Measurements from ENCODE around the gene DOCK6.
"Not testable (repeated sequence)": the region's sequence is repeated elsewhere in the genome, so short reads cannot be mapped to it uniquely, and the experiment has no call there.

Gene DOCK6

DNA sequence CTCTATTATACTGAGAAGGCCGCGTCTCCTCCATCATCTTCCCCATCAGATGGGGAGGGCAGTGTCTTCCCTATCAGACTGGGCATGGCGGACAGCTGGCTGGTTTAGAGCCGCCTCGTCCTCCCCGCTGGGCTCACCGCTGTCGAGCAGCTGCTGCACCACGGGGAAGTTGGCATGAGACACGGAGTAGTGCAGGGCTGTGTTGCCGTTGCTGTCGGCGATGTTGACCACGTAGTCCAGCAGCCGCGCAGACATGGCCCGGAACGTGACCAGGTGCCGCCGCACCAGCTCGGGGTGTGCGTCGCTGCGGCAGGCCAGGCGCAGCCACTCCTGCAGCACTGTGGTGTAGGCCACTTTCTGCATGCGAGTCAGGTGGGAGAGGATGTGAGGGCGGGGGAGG, 88.0 kb downstream of the DOCK6 start:
- no peak for DNase-seq (ENCODE audit: low read depth in 2 of 2)

DNA sequence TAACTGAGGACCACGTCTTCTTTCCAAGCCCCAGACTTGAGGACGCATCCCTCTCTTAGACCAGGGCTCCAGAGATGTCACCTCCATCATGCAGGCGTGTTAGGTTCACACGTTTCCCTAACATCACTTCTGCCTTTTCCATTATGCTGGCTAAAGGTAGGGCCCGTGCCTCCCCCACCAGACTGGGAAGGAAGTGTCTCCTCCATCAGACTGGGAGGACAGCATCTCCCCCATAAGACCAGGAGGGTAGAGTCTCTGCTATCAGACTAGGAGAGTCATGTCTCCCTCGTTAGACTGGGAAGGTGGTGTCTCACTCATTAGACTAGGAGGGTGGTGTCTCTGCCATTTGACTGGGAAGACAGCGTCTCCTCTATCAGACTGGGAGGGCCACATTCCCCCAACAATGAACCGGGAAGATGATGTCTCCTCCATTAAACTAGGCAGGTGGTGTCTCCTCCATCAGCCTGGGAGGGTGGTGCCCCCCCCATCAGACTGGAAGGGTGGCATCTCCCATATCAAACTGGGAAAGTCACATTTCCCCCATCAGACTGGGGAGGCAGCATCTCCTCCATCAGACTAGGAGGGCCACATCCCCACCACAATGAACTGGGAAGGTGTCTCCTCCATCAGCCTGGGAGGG, 88.7 kb downstream of the DOCK6 start:
- DNase-seq (ENCODE audit: low read depth in 2 of 2) = no peak

GRCh38 chr19:11172576-11172975, 89.7 kb downstream of the DOCK6 start:
- DNase-seq (ENCODE audit: low read depth in 2 of 2) = no peak

DNA sequence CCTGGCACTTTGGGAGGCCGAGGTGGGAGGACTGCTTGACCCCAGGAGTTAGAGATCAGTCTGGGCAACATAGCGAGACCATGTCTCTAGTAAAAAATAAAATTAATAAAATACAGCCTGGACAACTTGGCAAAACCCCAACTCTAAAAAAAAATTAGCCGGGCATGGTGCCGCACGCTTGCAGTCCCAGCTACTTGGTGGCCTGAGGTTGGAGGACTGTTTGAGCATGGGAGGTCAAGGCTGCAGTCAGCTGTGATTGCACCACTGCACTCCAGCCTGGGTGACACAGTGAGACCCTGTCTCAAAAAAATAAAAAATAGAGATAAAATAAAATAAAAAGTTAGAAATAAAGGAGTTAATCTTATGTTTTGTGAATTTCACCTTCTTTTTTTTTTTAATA, 91.2 kb downstream of the DOCK6 start:
- DNase-seq (ENCODE audit: low read depth in 2 of 2) = no peak

DNA sequence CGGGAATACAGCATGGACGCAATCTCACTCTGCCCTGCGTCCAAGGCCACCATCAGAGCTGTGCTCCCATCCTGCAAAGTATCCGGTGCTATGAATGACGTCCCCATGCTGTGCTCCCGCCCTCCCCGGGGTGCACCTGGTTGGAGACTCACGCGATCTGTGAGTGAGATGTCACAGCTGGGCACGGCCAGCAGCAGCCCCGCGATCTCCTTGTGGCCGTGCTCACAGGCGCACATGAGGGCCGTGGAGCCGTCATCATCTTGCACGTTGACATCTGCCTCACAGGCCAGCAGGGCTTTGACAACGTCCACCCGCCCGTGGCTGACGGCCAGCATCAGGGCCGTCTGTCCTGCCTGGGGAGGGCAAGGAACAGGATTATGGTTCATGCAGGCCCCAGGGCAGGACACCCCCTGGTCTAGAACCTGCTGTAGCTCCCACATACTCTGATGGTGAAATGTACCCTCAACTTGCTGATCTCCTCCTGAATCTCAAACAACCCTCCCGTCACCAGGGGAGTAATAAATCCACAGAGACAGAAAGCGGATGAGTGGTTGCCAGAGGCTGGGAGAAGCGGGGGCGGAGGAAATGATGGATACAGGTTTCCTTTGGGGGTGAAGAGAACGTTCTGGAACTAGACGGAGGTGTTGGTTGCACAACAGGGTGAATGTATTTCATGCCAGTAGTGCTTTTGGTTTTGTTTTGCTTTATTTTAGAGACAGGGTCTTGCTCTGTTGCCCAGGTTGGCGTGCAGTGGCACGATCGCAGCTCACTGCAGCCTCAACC, 92.2 kb downstream of the DOCK6 start:
- DNase-seq (ENCODE audit: low read depth in 2 of 2) = no peak

- no peak for DNase-seq (ENCODE audit: low read depth in 2 of 2)
Observed at GRCh38 chr19:11168568-11168967, 93.8 kb downstream of the DOCK6 start.

DNA sequence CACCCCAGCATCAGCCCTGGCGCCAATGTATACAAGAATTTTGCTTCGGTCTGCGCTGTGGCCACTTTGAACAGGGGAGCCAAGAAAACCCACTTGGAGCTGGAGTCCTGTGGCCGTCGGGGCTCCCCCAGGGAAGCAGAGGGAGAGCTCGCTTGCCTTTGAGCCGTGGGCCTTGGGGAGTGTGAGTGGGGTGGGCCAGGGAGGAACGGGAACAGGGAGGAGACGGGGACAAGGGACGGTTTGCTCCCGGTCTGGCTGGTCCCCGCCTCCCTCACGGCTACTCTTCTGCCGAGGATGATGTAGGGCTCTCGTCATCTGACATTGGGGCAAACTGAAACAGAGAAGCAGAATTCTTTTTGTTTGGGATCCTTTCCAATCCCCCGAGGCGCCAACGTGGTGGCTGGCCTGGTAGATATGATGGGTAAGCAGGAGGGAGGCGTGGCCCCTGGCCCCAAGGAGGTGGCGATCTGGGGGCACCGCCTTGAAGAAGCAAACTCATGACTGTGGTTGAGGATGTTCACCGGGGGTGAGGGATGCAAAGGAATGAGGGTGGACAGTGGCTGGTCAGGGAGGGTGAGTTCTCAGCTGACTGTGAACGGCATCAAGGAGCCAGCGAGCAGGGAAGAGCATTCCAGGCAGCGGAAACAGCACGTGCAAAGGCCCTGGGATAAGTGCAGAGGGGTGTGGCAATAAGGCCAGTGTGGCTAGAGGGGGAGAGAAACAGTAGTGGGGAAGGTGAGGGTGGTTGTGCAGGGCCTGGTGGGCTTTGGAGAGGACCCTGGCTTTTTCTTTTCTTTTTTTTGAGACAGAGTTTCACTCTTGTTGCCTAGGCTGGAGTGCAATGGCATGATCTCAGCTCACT, 95.8 kb downstream of the DOCK6 start:
- DNase-seq (ENCODE audit: low read depth in 2 of 2) = no peak

DNA sequence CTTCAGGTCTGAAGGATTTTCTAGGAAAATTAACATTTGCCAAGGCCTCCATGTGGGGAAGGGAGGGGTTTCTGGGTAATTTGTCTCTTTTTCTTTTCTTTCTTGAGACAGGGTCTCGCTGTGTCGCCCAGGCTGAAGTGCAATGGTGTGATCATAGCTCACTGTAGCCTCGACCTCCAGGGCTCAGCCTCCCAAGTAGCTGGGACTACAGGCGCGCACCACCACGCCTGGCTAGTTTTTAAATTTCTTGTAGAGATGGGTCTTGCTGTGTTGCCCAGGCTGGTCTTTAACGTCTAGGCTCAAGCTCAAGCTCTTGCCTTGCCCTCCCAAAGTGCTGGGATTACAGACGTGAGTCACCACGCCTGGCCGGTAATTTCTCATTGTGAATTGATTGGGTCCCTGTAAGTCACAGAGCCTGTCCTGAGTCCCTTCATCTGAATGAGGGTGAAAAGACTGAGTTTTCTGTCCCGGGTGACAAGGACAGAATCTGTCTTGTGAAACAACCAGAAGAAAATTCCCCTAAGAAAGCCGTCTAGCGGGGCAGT, 96.8 kb downstream of the DOCK6 start:
- no peak for DNase-seq (ENCODE audit: low read depth in 2 of 2)

GRCh38 chr19:11164879-11165406, 97.4 kb downstream of the DOCK6 start:
- no peak for DNase-seq (ENCODE audit: low read depth in 2 of 2)

DNA sequence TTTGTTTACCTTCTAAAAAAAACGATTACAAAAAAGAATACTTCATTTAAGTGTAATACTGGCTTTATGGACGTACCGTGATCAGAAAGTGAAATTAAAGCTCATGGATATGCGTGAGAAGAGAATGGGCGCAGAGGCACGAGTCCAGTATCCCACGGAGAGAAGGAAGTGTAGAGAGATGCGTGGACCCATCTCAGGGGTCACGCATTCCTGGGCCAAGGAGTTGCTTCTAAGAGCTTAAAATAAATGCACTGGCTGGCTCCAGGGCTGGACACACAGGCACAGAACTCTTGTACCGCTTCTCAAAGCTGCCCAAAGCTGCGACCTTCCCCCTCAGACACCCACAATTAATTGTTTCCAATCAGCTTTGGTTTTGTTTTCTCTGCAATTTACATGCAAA, 98.0 kb downstream of the DOCK6 start:
- DNase-seq (ENCODE audit: low read depth in 2 of 2) = no peak

- DNase-seq (ENCODE audit: low read depth in 2 of 2) = not testable (repeated sequence)
Observed at GRCh38 chr19:11160440-11160768, 101.9 kb downstream of the DOCK6 start.

DNA sequence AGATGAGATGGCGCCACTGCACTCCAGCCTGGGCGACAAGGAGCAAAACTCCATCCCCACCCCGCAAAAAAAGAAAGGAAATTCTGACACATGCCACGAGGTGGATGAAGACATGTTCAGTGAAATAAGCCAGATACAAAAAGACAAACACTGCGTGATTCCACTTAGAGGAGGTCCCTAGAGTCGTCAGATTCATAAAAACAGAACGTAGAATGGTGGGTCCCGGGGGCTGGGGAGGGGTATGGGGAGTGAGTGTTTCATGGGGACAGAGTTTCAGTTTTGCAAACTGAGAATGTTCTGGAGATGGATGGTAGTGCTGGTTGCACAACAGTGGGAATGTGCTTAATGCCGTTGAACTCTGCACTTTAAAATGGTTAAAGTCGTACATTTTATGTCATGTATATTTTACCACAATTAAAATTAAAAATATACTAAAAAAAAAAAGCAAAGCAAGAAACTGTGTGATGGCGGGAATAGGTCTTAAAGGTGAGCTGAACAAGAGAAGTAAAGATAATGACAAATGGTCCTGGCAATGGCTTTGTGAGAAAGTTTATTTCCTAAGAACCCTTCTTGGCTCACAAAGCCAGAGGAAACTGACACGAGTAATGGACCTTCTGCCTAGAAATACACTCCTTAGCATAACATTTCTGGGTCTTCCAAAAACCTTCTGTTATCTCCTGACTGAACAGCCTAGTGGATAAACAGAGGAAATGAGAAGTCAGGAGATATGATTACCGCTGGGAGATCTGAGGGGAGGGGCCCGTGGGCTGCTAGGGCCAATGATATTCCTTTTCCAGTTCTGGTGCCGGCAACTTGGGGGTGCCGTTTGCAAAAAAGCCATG, 102.5 kb downstream of the DOCK6 start:
- DNase-seq (ENCODE audit: low read depth in 2 of 2) = no peak

DNA sequence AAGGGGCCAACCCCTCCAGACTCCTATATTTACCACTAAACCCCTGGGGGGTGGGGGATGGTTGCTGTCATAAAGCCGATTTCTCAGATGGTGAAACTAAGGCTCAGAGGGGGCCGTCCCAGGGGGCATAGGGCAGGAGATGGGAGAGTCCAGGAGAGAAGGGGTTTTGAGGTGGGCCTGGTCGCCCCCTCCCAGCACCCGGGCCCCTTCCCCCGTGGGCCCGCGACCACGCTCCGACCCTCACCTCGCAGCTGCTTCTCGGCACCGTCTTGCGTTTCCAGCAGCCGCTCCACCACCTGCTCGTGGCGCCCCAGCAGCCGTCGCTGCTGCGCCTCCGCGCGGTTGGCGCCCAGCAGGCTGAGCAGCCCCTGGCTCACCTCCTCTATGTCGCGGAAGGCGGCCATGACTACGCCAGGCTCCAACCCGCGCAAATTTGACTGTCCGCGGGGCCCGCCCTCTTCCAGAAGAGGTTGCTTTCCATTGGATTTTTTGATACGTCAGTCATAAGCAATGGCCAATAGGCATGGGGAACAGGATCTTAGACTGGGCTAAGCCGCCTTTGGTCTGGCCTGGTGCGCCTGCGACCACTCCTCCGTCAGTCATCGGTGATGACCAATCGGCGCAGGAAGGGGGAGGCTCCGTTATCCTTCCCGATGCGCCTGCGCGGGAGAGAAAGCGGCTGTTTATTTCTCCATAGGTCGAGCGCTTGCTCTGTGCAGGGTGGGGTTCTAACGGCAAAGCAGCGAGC, 106.8 kb downstream of the DOCK6 start, which contains the start of gene SPC24:
SPC24 (minus strand) TSS at position 410 of the 748 bp plus-strand sequence; CDS start at position 404, 6 bp downstream.
- peak; percentile 72 to 73 for DNase-seq (ENCODE audit: low read depth in 2 of 2)

DNA sequence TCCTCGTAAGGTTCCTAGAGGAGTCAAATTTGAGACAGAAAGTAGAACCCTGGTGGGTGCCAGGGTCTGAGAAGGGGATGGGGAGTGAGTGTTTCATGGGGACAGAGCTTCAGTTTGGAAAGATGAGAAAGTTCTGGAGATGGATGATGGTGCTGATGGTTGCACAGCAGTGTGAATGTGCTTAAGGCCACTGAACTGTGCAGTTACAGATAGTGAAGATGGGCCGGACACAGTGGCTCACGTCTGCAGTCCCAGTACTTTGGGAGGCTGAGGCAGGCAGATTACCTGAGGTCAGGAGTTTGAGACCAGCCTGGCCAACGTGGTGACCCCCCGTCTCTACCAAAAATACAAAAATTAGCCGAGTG, 107.7 kb downstream of the DOCK6 start:
- DNase-seq (ENCODE audit: low read depth in 2 of 2) = no peak

DNA sequence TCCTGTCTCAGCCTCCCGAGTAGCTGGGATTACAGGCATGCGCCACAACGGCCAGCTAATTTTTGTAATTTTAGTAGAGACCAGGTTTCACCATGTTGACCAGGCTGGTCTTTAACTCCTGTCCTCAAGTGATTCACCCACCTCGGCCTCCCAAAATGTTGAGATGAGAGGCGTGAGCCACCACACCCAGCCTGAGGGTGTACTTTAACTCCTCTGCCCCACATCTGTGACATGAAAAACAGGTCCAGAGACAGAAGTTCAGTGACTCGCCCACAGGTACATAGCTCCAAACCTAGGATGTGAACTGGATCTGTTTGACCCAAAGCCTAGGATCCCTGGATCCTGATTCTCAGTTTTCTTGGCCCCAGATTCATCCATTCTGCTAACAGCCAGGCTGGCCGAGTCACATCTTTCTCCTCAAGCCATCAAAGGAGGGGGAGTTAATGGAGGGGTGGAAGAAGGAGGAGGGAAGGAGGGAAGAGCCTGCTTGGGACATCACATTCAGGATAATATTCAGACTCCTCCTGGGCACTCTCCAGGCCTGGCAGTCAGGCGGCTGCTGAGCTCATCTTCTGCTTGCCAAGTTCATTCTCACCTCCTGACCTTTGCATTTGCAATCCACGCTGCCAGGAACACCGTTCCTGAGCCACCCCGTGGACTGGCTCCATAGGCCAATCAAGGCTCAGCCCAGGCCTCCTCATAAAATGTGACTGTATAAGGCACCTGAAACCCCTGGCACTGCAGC, 109.8 kb downstream of the DOCK6 start:
- DNase-seq (ENCODE audit: low read depth in 2 of 2) = no peak

GRCh38 chr19:11151181-11151580, 111.1 kb downstream of the DOCK6 start:
- DNase-seq (ENCODE audit: low read depth in 2 of 2) = no peak
